ENCODE data around the gene ZNF555. TPM values are rescaled to one million over a fixed set of nuclear protein-coding genes. Genes with fewer than 3 reads are reported as not detected.

Gene ZNF555
- total RNA-seq, 6 experiments from 2014 or later, result 0.87 to 2.6 (median 2.1) TPM

- intact Hi-C loops (cut with DNase I), result no loop called here
- ATAC-seq, result no peak
- no peak for TF ChIP-seq POLR2A (IDR thresholded peaks at IDR 0.05)
- no peak for TF ChIP-seq CTCF (IDR thresholded peaks at IDR 0.05)
- no CpG with 5 or more reads among the region's 58 CpGs for whole genome bisulfite sequencing (ENCODE audit: insufficient coverage, low coverage, low lambda C conversion rate, missing lambda C conversion rate)
- no peak overlapping the region for H3K4me3 ChIP-seq
- peaks cover 0 to 8% (median 3%) of the 10 kb centered on the region in 4 donors for H3K4me1 ChIP-seq
- H3K36me3 ChIP-seq, result peaks cover 0 to 18% (median 1%) of the 10 kb centered on the region in 4 donors
- no peaks in the 10 kb centered on the region for H3K27me3 ChIP-seq
- no peaks in the 10 kb centered on the region for H3K9me3 ChIP-seq
- H3K27ac ChIP-seq, result peak overlapping the region in 2 of 3 donors; percentile 75 to 85
- no peak for DNase-seq
These were observed 30.9 kb upstream of the ZNF555 start for GRCh38 chr19:2810141-2811091.

- intact Hi-C loops (cut with DNase I), result no loop called here
- H3K27ac ChIP-seq, result peak overlapping the region in 2 of 3 donors; percentile 75 to 85
- peaks cover 0 to 8% (median 3%) of the 10 kb centered on the region in 4 donors for H3K4me1 ChIP-seq
- ATAC-seq (peak; percentile 72 to 85 (median 76)), DNase-seq (peak; percentile 66 to 89 (median 85))
- H3K4me3 ChIP-seq, result peak overlapping the region in 2 of 3 donors; percentile 23 to 24
- no peaks in the 10 kb centered on the region for H3K27me3 ChIP-seq
- TF ChIP-seq CTCF (IDR thresholded peaks at IDR 0.05) (no peak), POLR2A (IDR thresholded peaks at IDR 0.05) (peak; percentile 27)
- peaks cover 0 to 18% (median 1%) of the 10 kb centered on the region in 4 donors for H3K36me3 ChIP-seq
- WGBS (ENCODE audit: insufficient coverage, low coverage, low lambda C conversion rate, missing lambda C conversion rate), result 29% methylated on average over 9 of the region's 20 CpGs
- no peaks in the 10 kb centered on the region for H3K9me3 ChIP-seq
These were observed 30.0 kb upstream of the ZNF555 start for GRCh38 chr19:2811221-2811722.

- 54% methylated on average over 18 of the region's 34 CpGs for WGBS (ENCODE audit: insufficient coverage, low coverage, low lambda C conversion rate, missing lambda C conversion rate)
These were observed 29.4 kb upstream of the ZNF555 start for GRCh38 chr19:2811735-2812413.

More at GRCh38 chr19:2811735-2812413, 29.4 kb upstream of the ZNF555 start:
- ATAC-seq, result peak; percentile 2 to 43 (median 29)
- Histone ChIP-seq H3K36me3 (peaks cover 0 to 18% (median 1%) of the 10 kb centered on the region in 4 donors), H3K4me3 (peak overlapping the region in 2 of 3 donors; percentile 23 to 26), H3K27me3 (no peaks in the 10 kb centered on the region), H3K27ac (peak overlapping the region in 2 of 3 donors; percentile 75 to 85), H3K9me3 (no peaks in the 10 kb centered on the region), H3K4me1 (peaks cover 0 to 8% (median 3%) of the 10 kb centered on the region in 4 donors)
- TF ChIP-seq POLR2A (IDR thresholded peaks at IDR 0.05) (no peak), CTCF (IDR thresholded peaks at IDR 0.05) (no peak)
- DNase-seq, result no peak
- intact Hi-C loops (cut with DNase I), result no loop called here
